ENCODE measurements around the gene NCOR1. TPM values are rescaled to one million over a fixed set of nuclear protein-coding genes. Genes with fewer than 3 reads are reported as not detected.

The NCOR1 gene
- total and polyA plus RNA-seq, 9 of the 15 experiments (the other 6 are each of a cell fraction or from before 2014, with no cell fraction given) = 20.2 to 66.5 (median 50.9) TPM

- TF ChIP-seq SPI1 (IDR thresholded peaks at IDR 0.05; ENCODE audit: borderline replicate concordance, low read depth, low read length) (no peak), ZNF518B (CRISPR knock-in tag; IDR thresholded peaks at IDR 0.05) (no peak), ELF4 (CRISPR knock-in tag; IDR thresholded peaks at IDR 0.05) (no peak), ZBTB34 (CRISPR knock-in tag; IDR thresholded peaks at IDR 0.05) (no peak), KLF6 (CRISPR knock-in tag; IDR thresholded peaks at IDR 0.05; ENCODE audit: borderline replicate concordance) (no peak), RBM15 (IDR thresholded peaks at IDR 0.05; ENCODE audit: insufficient read depth, low read length) (no peak), ZNF584 (CRISPR knock-in tag; IDR thresholded peaks at IDR 0.05; ENCODE audit: low read depth) (no peak), MAFG (tag; conservative IDR thresholded peaks at IDR 0.05) (no peak), MYNN (IDR thresholded peaks at IDR 0.05) (no peak), MYNN (CRISPR knock-in tag; IDR thresholded peaks at IDR 0.05) (no peak), DPF2 (IDR thresholded peaks at IDR 0.05) (peak; percentile 46; the same call in 1 of the 2 replicates), ZNF263 (CRISPR knock-in tag; IDR thresholded peaks at IDR 0.05; ENCODE audit: borderline replicate concordance) (peak; percentile 51; the same call in 1 of the 2 replicates), DMBX1 (CRISPR knock-in tag; IDR thresholded peaks at IDR 0.05; ENCODE audit: borderline replicate concordance) (0 out of 2 replicates have a peak, but pooled peaks have one; percentile 36), THAP12 (CRISPR knock-in tag; IDR thresholded peaks at IDR 0.05) (no peak), NCOA2 (IDR thresholded peaks at IDR 0.05; ENCODE audit: partially characterized antibody in 2 of 2) (no peak), HNRNPLL (IDR thresholded peaks at IDR 0.05; ENCODE audit: low read depth, low read length, poor library complexity, severe bottlenecking) (no peak), RB1 (IDR thresholded peaks at IDR 0.05; ENCODE audit: low read depth) (peak; percentile 46), ZHX1 (conservative IDR thresholded peaks at IDR 0.05; ENCODE audit: low read length) (no peak), ESRRB (CRISPR knock-in tag; IDR thresholded peaks at IDR 0.05; ENCODE audit: borderline replicate concordance) (no peak)
Measured at GRCh38 chr17:16217002-16217635, 1.8 kb upstream of the NCOR1 start, which contains the start of gene PIGL (continued).
